Activated CD4-positive, alpha-beta T cell treated with anti-CD3 and anti-CD28 coated beads, Interleukin-2, amount 10 ng/mL, durations not matched to agents 7 days and 5 days (primary cell): ENCODE data around the gene TBX10. TPM values are rescaled to one million over a fixed set of nuclear protein-coding genes. Genes with fewer than 3 reads are reported as not detected.

ENCODE experiments used
- total RNA-seq, 2 experiments: library from RNA; stranded (reverse); gene quantifications; one replicate each; pipeline ENCODE4 v1.2.3, GENCODE V29; 2021

The TBX10 gene
- total RNA-seq, 2 experiments from 2014 or later: not detected

Other genes starting within 250 kb of the TBX10 start
- gene RAD9A, start 247.8 kb downstream of the TBX10 start, total RNA-seq: 10 to 100 TPM; 49.3 to 53.7 TPM
- gene PPP1CA, start 237.9 kb downstream of the TBX10 start, total RNA-seq: 100 to 1,000 TPM; 301 to 331 TPM
- 100 to 1,000 TPM; 256 to 323 TPM for gene TBC1D10C, start 235.7 kb downstream of the TBX10 start, total RNA-seq
- gene CARNS1, start 224.1 kb downstream of the TBX10 start, total RNA-seq: 1 to 10 TPM; 1.2 to 1.9 TPM
- gene RPS6KB2, start 211.3 kb downstream of the TBX10 start, total RNA-seq: 10 to 100 TPM; 57.5 to 68.1 TPM
- 100 to 1,000 TPM; 328 to 389 TPM for gene PTPRCAP, start 202.1 kb downstream of the TBX10 start, total RNA-seq
- 100 to 1,000 TPM; 191 to 252 TPM for gene CORO1B, start 196.3 kb downstream of the TBX10 start, total RNA-seq
- not detected for gene GPR152, start 187.0 kb downstream of the TBX10 start, total RNA-seq
- gene CABP4, start 184.4 kb downstream of the TBX10 start, total RNA-seq: 1 to 10 TPM; 1.3 to 2.6 TPM
- gene TMEM134, start 170.5 kb downstream of the TBX10 start, total RNA-seq: 10 to 100 TPM; 42.2 to 47.2 TPM
- 100 to 1,000 TPM; 149 to 164 TPM for gene AIP, start 156.7 kb downstream of the TBX10 start, total RNA-seq
- 100 to 1,000 TPM; 100 to 110 TPM for gene PITPNM1, start 134.4 kb downstream of the TBX10 start, total RNA-seq
- 100 to 1,000 TPM; 117 to 126 TPM for gene CDK2AP2, start 131.6 kb downstream of the TBX10 start, total RNA-seq
- gene CABP2, start 116.3 kb downstream of the TBX10 start, total RNA-seq: not detected
- gene GSTP1, start 56.0 kb downstream of the TBX10 start, total RNA-seq: 100 to 1,000 TPM; 194 to 209 TPM
- gene NDUFV1, start 32.8 kb downstream of the TBX10 start, total RNA-seq: 100 to 1,000 TPM; 204 to 228 TPM
- gene NUDT8, start 9.8 kb downstream of the TBX10 start, total RNA-seq: 1 to 10 TPM; 7.3 to 8.8 TPM
- under 1 TPM; 0.44 to 0.47 TPM for gene ACY3, start 11.0 kb upstream of the TBX10 start, total RNA-seq
- not detected for gene ALDH3B2, start 34.9 kb upstream of the TBX10 start, total RNA-seq